ENCODE results near the gene IFT52. TPM values are rescaled to one million over a fixed set of nuclear protein-coding genes. Genes with fewer than 3 reads are reported as not detected.
"Not testable (repeated sequence)": the region's sequence is repeated elsewhere in the genome, so short reads cannot be mapped to it uniquely, and the experiment has no call there.

IFT52 gene
- total RNA-seq, 1 donor from 2014 or later, result 56.6 TPM

GRCh38 chr20:43653966-43654365 is 63.2 kb downstream of the IFT52 start:
- TF ChIP-seq, protein P1, sequence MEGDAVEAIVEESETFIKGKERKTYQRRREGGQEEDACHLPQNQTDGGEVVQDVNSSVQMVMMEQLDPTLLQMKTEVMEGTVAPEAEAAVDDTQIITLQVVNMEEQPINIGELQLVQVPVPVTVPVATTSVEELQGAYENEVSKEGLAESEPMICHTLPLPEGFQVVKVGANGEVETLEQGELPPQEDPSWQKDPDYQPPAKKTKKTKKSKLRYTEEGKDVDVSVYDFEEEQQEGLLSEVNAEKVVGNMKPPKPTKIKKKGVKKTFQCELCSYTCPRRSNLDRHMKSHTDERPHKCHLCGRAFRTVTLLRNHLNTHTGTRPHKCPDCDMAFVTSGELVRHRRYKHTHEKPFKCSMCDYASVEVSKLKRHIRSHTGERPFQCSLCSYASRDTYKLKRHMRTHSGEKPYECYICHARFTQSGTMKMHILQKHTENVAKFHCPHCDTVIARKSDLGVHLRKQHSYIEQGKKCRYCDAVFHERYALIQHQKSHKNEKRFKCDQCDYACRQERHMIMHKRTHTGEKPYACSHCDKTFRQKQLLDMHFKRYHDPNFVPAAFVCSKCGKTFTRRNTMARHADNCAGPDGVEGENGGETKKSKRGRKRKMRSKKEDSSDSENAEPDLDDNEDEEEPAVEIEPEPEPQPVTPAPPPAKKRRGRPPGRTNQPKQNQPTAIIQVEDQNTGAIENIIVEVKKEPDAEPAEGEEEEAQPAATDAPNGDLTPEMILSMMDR (IDR thresholded peaks at IDR 0.05; ENCODE audit: unreplicated experiment), result no peak
- Mint-ChIP-seq H3K27me3 (no peaks in the 10 kb centered on the region), H3K36me3 (ENCODE audit: insufficient read depth) (no peaks in the 10 kb centered on the region), H3K4me3 (ENCODE audit: low read depth) (no peak overlapping the region), H3K4me1 (ENCODE audit: low read depth) (peaks cover 7% of the 10 kb centered on the region), H3K9me3 (ENCODE audit: low read depth) (no peaks in the 10 kb centered on the region), H3K27ac (no peak overlapping the region)
- no peak for DNase-seq (ENCODE audit: low spot score, unreplicated experiment)

- H3K36me3 Mint-ChIP-seq (ENCODE audit: insufficient read depth); H3K27ac Mint-ChIP-seq; H3K4me3 Mint-ChIP-seq (ENCODE audit: low read depth); H3K27me3 Mint-ChIP-seq; H3K9me3 Mint-ChIP-seq (ENCODE audit: low read depth); H3K4me1 Mint-ChIP-seq (ENCODE audit: low read depth); DNase-seq (ENCODE audit: low spot score, unreplicated experiment): not testable (repeated sequence)
Measured at GRCh38 chr20:43655176-43655575, 64.4 kb downstream of the IFT52 start.

DNA sequence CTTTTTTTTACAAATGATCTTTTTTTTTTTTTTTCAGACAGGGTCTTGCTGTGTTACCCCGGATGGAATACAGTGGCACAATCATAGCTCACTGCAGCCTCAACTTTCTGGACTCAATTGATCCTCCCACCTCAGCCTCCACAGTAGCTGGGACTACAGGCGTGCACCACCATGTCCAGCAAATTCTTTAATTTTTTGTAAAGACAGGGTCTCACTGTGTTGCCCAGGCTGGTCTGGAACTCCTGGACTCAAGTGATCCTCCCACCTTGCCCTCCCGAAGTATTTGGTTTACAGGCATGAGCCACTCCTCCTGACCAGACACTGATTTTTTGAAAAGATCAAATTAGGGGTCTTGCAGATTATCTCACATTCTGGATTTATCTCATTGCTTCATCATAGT is 65.2 kb downstream of the IFT52 start:
- DNase-seq (ENCODE audit: low spot score, unreplicated experiment), result no peak
- Mint-ChIP-seq H3K4me3 (ENCODE audit: low read depth) (peak overlapping the region; percentile 95), H3K9me3 (ENCODE audit: low read depth) (no peaks in the 10 kb centered on the region), H3K27me3 (no peaks in the 10 kb centered on the region), H3K36me3 (ENCODE audit: insufficient read depth) (no peaks in the 10 kb centered on the region), H3K4me1 (ENCODE audit: low read depth) (peaks cover 7% of the 10 kb centered on the region), H3K27ac (peak overlapping the region; percentile 93)
- TF ChIP-seq, protein P1 (IDR thresholded peaks at IDR 0.05; ENCODE audit: unreplicated experiment), result no peak

- Mint-ChIP-seq H3K27ac (peak overlapping the region; percentile 98), H3K4me3 (ENCODE audit: low read depth) (peak overlapping the region; percentile 95), H3K27me3 (no peaks in the 10 kb centered on the region), H3K4me1 (ENCODE audit: low read depth) (peaks cover 5% of the 10 kb centered on the region), H3K9me3 (ENCODE audit: low read depth) (no peaks in the 10 kb centered on the region), H3K36me3 (ENCODE audit: insufficient read depth) (no peaks in the 10 kb centered on the region)
- TF ChIP-seq, protein P1 (IDR thresholded peaks at IDR 0.05; ENCODE audit: unreplicated experiment), result no peak
- DNase-seq (ENCODE audit: low spot score, unreplicated experiment), result no peak
Measured at GRCh38 chr20:43658069-43658722, 67.5 kb downstream of the IFT52 start.

DNA sequence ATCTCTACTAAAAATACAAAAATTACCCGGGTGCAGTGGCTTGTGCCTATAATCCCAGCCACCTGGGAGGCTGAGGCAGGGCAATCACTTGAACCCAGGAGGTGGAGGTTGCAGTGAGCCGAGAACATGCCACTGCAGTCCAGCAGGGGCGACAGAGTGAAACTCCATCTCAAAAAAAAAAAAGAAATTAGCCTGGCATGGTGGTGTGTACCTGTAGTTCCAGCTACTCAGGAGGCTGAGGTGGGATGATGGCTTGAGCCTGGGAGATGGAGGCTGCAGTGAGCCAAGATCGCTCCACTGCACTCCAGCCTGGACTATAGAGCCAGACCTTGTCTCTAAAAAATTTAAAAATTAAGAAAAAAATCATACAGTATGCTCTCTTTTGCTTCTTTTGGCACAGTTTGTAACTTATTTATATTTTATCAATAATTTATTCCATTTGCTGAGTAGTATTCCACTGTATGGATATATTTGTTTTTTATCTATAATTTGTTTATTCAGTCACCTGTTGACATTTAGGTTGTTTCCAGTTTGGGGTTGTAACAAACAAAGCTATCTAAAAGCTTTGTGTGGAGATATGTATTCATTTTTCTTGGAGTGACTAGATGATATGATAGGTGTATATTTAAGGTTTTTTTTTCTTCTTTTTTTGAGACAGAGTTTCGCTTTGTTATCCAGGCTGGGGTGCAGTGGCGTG is 68.1 kb downstream of the IFT52 start:
- peaks cover 5% of the 10 kb centered on the region for H3K4me1 Mint-ChIP-seq (ENCODE audit: low read depth)
- no peaks in the 10 kb centered on the region for H3K27me3 Mint-ChIP-seq
- H3K27ac Mint-ChIP-seq, result no peak overlapping the region
- no peaks in the 10 kb centered on the region for H3K9me3 Mint-ChIP-seq (ENCODE audit: low read depth)
- DNase-seq (ENCODE audit: low spot score, unreplicated experiment), result no peak
- TF ChIP-seq, protein P1 (IDR thresholded peaks at IDR 0.05; ENCODE audit: unreplicated experiment), result no peak
- no peak overlapping the region for H3K4me3 Mint-ChIP-seq (ENCODE audit: low read depth)
- H3K36me3 Mint-ChIP-seq (ENCODE audit: insufficient read depth), result no peaks in the 10 kb centered on the region

Data from progenitor cell of endocrine pancreas (in vitro differentiated cells).